HG03097 (cell line): ENCODE results near the gene PRM2.

ENCODE experiments used
- ATAC-seq: cut with Tn5 transposase; IDR thresholded peaks from one replicate; pipeline ENCODE4 v1.9.1; 2021; ENCODE audit not compliant: unreplicated experiment, low FRiP score

Gene PRM2

GRCh38 chr16:11250786-11251524 is 25.3 kb downstream of the PRM2 start:
- ATAC-seq = no peak

DNA sequence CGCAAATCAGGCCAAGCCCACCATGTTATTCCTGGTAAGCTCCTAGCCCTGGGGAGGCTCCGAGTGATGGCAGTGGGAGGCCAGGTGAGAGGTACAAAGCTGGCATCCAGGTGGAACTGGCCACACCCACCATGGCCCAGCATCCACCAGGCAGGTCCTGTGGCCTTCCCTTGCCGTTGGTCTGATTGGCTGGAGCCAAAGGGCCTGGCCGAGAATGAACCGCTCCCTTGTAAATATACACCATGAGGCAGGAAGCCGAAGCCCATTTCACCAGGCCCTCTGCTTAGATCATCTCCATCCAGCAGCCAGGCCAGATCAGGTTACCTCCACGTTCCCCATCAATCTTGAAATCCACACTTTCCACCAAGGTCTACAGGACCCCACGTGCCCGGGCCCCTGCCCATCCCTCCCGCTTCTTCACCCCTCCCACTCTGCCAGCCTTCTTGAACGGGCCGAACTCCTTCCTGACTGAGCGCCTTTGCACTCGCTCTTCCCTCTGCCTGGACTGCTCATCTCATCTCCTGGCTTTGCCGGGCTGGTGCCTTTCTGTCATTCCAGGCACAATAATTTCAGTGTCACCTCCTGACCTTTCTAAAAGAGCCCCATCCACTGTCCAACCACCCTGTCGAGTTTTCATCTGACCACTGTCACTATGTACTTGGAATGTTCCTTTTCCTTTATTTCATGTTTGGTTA is 26.0 kb downstream of the PRM2 start:
- ATAC-seq = no peak

DNA sequence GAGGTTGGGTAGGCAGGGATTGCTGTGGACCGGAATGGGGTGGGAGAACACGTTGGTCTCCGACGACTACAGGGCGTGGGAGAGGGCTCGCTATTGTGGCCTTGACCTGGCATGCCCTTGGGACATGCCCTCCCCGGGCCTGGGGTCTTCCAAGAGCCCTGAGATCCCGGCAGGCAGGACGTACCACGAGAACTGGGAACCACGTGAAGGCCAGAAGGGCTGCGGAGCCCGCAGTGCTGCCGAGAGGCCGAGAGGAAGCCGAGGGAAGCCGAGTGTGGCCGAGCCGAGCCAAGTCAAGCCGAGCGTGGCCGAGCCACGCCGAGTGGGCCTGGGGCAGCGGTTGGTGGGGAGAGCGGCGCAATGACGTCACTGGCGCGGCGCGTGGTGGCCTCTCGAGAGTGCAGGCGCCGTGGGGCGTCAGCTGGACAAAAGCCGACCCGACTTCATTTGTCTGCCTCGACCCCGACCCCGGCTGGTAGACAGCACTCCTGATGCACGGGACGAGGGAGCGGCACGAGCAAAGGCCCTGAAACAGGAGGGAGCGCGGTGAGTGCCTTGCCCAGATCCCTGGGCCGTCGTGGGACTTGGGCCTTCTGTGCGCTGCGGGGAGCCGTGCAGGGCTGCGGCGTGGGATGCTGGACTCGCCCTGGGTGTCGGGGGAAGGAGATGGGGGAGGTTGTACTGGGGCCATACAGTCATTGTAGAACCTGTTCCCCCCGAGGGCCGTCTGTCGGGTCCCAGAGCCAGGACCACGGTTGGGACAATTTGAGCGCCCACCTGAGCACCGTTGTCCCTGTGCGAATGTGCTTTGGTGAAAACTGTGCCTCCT is 26.8 kb downstream of the PRM2 start:
- no peak for ATAC-seq

GRCh38 chr16:11248133-11248532 is 28.1 kb downstream of the PRM2 start:
- no peak for ATAC-seq

GRCh38 chr16:11245988-11246387 is 30.3 kb downstream of the PRM2 start:
- no peak for ATAC-seq

- no peak for ATAC-seq
Measured at GRCh38 chr16:11245222-11245737, 31.0 kb downstream of the PRM2 start.

DNA sequence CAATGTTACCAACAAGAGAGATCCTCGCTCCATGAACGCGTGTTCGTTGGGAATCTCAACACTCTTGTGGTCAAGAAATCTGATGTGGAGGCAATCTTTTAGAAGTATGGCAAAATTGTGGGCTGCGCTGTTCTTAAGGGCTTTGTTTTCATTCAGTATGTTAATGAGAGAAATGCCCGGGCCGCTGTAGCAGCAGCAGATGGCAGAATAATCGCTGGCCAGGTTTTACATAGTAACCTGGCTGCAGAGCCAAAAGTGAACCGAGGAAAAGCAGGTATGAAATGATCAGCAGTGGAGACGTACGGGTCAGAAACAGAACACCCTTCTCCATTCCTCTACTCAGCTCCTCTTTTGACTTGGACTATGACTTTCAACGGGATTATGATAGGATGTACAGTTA is 33.6 kb downstream of the PRM2 start:
- no peak for ATAC-seq

GRCh38 chr16:11241480-11242204 is 34.6 kb downstream of the PRM2 start:
- ATAC-seq = no peak

- no peak for ATAC-seq
Measured at GRCh38 chr16:11240636-11241473, 35.4 kb downstream of the PRM2 start.

DNA sequence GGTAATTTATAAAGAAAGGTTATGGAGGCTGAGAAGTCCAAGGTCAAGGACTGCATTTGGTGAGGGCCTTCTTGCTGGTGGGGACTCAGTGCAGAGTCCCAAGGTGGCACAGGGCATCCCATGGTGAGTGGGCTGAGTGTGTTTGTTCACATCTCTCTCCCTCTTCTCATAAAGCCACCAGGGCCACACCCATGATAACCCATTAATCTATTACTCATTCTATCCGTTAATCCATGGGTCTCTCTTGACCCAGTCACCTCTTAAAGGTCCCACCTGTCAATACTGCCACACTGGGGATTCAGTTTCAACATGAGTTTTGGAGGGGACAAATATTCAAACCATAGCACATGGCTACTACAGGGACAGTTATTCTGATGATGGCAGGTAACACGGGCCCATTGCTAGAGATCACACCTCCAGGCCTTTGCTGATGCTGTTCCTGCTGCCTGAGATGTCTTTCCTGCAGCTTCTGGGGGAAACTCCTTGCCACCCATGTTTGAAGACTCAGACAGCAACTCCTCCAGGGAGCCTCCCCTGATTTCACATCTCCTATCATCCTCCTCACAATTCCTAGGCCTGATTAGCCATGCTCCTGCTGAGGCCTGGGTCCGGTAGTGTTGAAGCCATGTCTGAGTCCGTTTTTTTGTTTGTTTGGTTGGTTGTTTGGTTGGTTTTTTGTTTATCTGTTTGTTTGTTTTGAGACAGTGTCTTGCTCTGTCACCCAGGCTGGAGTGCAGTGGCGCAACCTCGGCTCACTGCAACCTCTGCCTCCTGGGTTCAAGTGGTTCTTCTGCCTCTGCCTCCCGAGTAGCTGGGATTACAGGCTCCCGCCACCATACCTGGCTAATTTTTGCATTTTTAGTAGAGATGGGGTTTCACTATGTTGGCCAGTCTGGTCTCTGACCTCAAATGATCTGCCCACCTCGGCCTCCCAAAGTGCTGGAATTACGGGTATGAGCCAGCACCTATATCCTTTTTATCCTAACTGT is 36.3 kb downstream of the PRM2 start:
- no peak for ATAC-seq

DNA sequence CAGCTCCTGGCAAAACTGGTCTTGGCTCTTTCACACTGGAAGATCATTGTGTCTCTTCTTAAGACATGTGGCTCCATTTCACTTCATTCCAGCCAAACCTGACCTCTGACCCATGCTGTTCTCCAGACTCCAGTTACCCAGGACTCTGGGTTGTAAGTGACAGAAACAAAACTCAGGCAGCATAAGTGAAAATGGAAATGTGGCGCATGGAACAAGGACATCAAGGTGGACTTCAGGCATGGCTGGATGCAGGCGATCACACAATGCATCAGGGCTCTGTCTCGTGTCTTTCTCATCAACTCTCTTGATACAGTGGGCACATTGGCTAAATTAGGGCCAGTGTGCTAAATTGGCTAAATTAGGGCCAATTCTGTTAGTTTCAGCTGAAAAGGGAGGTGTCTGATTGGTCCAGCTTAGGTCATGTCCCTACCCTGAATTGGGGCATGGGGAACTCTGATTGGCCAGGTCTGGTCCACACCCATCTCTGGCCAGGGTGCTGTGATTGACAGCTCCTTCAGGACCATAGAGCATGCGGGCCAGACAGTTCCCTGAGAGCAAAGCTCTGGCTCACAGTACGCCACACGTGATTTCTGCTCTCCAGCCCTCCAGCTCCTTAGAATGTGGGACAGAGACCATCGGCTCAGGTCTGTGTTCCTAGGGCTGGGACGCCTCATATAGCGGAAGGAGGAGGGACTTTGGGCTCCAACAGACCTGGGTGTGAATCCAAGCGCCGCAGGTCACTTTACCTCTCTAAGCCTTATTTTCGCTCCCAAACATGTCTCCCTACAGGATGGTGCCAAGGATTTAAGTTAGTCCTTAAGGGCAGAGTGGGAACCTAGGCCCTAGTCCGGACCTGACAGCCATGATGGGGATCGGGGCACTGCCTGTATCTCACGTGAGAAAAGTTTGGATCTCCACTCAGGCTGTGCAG is 37.7 kb downstream of the PRM2 start:
- no peak for ATAC-seq

- ATAC-seq = no peak
Measured at GRCh38 chr16:11236461-11237254, 39.6 kb downstream of the PRM2 start.

DNA sequence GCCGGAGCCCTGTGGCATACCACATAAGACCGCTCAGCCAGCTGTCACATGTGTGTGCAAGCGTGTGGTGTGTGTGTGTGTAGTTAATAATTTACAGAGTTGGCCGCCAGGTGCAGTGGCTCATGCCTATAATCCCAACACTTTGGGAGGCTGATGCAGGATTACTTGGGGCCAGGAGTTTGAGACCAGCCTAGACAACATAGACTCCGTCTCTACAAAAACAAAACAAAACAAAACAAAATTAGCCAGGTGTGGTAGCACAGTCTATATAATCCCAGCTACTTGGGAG is 40.6 kb downstream of the PRM2 start:
- ATAC-seq = no peak

- ATAC-seq = no peak
Measured at GRCh38 chr16:11234884-11235702, 41.2 kb downstream of the PRM2 start.

GRCh38 chr16:11233727-11234376 is 42.4 kb downstream of the PRM2 start:
- ATAC-seq = no peak
